ENCODE results near the gene CHST2.

DNA sequence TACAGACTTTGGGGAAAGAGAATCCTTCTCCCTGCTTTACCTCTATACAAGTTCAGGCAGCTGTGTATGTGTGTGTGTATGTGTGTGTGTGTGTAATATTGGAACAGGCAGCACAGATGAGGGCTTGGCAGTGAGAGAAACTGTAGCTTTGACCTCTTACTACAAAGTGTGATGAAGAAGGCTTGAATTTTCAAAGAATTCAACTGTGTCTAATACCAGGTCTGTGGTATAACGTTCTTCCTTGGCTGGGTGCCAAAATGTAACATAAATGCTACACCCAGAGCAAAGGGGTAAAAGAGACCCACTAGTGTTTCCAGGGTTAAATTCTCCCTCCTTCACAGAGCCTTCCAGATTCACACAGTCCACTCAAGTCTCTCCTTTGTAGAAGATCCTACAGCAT is 51.1 kb downstream of the CHST2 start:
- TF ChIP-seq, protein P1, sequence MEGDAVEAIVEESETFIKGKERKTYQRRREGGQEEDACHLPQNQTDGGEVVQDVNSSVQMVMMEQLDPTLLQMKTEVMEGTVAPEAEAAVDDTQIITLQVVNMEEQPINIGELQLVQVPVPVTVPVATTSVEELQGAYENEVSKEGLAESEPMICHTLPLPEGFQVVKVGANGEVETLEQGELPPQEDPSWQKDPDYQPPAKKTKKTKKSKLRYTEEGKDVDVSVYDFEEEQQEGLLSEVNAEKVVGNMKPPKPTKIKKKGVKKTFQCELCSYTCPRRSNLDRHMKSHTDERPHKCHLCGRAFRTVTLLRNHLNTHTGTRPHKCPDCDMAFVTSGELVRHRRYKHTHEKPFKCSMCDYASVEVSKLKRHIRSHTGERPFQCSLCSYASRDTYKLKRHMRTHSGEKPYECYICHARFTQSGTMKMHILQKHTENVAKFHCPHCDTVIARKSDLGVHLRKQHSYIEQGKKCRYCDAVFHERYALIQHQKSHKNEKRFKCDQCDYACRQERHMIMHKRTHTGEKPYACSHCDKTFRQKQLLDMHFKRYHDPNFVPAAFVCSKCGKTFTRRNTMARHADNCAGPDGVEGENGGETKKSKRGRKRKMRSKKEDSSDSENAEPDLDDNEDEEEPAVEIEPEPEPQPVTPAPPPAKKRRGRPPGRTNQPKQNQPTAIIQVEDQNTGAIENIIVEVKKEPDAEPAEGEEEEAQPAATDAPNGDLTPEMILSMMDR (IDR thresholded peaks at IDR 0.05; ENCODE audit: borderline replicate concordance, extremely low read depth, low read length, poor library complexity, severe bottlenecking), result no peak
- TF ChIP-seq EZH2 (IDR thresholded peaks at IDR 0.05; ENCODE audit: borderline replicate concordance, low read depth, low read length, severe bottlenecking), result no peak

All from DND-41 (cell line).